ENCODE measurements around the gene FKBP14.
A peak's percentile ranks its signal among the peaks of the same experiment; 100 is the strongest.

FKBP14 gene

DNA sequence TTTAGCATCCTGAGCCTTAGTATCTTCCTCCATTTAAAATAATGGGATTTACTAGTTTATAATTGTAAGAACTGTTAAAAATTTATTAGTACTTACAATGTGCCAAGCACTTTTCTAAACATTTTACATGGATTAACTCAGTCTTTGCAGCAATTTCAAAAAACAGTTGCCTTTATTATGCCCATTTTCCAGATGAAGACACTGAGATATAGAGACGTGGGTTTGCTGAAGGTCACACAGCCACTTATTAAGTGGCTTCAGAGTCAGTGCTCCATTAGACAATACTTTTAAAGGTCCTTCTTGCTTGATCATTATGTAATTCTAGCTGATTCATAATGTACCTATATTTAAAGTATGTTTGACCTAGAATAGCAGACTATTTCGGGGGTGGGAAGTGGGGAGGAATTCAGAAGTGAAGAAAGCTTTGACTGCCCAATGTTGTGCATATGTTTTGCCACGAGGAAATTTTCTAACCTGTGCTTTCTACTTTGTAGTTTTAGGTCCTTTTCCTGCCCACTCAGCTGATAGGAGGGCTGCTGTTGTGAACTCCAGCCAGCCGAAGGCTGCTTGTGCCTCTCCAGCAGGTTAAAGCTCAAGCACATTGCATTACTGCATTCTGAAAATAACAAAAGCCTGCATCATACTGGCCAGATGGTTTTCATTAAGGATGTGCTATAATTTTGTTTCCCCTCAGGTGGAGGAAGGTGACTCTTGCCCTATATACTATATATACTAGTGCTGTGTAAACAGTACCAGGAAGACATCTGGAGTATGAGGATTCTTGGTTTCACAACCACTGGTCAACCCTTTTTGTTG is 6.0 kb upstream of the FKBP14 start:
- DNase-seq (ENCODE audit: low read depth) = no peak

DNA sequence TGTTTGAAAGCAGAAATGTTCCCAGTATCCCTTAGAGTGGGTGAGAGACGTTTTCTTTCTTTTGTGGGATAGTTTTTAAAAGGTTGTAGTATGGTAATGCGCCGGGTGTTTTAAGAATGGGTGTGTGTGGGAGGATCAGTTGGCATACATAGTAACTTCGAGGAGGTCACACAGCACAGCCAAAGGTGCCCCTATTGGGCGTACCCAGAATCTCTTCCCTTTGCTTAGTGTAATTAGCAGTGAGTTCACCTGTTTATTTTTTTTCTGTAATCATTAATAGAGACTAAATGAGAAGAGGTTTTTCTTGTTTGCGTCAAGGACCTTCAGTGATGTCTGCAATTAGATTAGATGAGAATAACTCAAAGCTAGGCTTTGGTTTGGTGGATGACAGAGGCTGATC is 3.2 kb upstream of the FKBP14 start:
- no peak for DNase-seq (ENCODE audit: low read depth)

DNA sequence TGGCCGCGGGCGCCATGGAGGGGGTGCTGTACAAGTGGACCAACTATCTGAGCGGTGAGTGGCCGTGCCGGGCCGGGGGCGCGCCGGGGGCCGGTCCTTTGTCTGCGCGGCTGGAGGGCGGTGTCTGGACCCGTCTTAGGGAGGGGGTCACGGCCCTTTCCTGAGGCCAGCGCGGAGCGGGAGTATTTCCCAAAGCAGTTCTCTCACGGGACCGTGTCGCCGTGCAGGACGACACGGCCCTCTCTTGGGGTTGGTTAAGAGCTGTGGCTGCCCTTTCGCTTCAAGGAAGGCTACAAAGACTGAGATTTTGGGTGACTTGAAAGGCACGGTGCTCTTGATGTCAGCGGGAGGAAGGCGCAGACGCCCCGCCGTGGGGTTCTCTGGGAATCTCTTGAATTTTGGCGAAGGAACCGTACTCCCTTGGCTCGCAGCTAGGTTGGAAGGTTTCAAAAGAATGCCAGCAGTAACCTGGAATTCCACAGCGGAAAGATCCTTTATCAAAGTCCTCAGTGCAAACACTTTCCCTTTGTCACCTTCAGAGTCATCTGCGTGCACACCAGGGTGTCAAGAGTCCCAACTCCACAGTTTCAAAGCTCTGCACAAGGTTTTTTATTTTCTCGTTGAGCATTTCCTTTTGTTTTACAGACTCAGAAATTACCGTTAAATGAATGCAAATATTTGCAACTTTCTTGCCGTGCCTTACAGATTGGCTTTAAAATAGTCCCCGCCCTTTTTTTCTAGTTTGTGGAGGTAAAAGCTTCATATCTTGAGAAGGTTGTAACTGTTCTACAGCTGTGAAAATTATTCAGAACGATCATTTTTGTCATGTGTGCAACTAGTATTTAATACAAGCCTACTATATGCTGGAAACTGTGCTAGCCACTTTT is 2.5 kb upstream of the FKBP14 start:
- peak; percentile 5 for DNase-seq (ENCODE audit: low read depth)

DNA sequence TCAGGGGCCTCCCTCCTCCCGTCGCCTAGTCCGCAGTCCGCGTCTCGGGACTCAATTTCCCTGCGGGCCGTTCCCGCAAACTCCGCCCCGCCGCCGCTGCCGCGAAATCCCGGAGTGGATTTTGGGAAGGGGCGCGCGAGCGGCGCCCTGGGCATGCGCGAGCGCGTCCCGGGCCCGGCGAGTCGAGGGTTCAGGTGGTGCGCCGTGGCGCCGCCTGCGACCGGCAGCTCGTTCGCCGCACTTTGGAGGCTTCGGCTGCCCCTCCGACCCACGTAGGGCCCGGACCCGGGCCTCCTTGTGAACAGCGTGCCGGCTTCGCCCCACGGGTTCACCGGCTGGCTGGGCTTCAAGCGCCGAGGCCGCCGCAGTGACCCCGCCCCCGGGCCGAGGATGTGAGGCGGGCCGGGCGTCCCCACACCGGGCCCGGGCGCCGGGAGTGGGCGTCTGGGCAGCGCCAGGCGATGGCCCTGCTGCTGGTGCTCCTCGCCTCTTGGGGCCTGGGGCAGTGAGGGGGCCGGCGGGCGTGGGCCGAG is 1.8 kb upstream of the FKBP14 start, which contains the start of gene PLEKHA8:
Gene PLEKHA8, plus strand, starts transcription at position 197 of the 533 bp plus-strand sequence. CDS start 351 bp downstream, outside the sequence.
- DNase-seq (ENCODE audit: low read depth) = peak; percentile 83

DNA sequence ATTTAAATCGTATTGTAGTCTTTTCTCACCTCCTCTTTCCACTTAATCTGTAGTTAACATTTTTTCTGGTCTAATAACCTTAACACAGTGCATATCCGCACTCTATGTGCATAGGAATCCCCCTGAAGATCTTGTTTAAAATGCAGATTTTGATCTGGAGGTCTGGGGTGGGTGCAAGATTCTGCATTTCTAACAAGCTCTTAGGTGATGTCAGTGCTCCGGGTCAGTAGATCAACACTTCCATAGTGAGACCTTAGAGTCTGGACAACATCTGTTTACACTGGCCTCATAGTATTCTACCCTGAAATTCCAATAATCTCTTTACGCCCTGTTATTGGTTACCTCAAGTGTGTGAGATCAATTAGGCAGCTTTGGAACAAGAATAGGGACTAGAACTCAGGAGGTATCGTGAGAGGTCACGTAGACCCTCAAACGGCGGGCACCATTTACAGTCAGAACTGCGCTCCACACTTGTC is 1.3 kb upstream of the FKBP14 start:
- DNase-seq (ENCODE audit: low read depth) = no peak

DNA sequence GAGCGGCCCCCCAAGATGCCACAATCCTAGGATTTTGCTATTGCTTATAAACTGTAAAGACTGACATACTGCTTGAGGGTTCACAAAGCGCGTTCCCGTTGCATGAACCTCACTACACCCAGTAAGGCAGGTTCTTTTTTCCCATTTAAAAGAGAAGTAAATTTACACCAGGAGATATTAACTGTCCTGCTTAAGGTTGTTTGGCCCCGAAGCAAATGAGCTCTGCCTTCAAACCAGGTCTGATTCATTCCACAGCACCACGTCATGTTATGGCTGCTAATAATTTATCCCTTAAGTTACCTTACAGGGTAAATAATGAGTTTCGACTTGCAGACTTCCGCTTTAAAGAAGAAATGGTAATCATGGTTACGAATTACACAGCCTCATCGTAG is 559 bp upstream of the FKBP14 start:
- no peak for DNase-seq (ENCODE audit: low read depth)

DNA sequence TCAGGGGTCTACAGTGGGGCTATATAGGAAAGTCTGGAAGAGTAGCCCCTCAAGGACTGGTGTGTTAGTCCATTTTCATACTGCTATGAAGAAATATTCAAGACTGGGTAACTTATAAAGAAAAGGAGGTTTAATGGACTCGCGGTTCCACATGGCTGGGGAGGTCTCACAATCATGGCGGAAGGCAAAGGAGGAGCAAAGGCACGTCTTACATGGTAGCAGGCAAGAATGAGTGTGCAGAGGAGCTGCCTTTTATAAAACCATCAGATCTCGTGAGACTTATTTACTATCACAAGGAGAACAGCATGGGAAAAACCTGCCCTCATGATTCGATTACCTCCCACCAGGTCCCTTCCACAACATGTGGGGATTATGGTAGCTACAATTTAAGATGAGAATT is 3.0 kb downstream of the FKBP14 start:
- DNase-seq (ENCODE audit: low read depth) = no peak

DNA sequence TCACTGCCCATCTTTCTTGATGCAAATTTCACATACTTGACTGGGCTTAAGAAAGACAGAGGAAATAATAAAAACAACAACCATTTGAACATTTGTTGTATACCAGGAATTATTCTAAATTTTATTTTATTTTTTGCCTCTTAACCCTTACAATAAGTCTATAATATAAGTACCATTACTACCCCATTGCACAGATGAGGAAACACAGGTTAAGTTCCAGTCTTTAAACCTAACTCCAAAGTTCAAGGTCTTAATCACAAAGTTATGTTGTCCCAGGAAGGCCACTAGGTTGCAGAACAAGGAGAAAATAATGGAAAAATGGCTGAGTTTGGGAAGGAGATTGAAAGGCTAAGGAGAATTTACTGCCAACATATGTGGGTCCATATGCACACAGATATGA is 3.5 kb downstream of the FKBP14 start:
- DNase-seq (ENCODE audit: low read depth) = no peak

DNA sequence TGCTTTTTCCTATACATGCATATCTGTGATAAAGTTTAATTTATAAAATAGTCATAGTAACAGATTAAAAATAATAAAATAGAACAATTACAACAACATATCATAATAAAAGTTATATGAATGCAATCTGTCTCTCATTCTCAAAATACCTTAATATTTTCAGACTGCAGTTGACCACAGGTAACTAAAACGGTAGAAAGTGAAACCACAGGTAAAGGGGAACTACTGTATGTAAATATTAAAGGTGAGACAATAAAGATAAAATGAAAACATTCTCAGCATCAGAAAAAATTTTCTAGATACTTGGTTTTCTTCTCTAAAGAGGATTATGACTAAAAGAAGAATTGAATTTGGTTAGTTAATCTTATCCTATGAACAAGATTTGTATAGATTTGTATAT is 6.0 kb downstream of the FKBP14 start:
- no peak for DNase-seq (ENCODE audit: low read depth)

DNA sequence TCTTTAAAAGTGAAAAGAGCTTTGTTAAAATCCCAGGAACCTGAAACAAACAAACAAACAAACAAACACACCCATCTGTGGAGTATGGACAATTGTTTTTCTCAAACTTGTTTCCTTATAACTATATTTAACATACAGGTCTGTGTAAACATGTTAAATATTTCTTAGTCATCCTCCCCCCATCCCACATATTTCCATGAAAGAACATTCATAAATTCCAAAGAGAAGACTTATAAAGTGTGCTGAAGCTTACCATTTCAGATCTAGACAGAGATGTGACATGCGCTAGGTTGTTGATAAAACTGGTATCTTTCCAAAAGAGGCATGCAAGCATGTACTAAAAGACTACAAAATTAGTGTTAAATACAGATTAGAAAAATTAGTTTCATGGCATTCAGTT is 6.5 kb downstream of the FKBP14 start:
- DNase-seq (ENCODE audit: low read depth) = no peak

DNA sequence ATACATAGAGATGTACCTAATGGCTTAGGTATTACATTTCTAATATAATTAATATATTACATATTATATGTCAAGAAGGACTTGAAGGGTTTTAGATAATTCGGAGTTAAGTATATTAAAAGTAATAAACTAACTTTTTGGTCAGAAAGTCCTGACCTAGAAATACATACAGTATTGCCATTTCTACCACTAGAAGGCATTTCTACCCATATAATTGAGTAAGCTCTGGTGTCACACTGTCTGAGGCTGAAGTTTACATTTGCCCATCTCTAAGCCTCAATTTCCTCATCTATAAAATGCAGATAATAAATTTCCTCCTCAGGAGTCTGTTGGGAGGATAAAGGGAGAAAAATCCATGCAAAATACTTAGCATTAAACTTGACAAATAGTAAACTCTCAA is 7.1 kb downstream of the FKBP14 start:
- no peak for DNase-seq (ENCODE audit: low read depth)

DNA sequence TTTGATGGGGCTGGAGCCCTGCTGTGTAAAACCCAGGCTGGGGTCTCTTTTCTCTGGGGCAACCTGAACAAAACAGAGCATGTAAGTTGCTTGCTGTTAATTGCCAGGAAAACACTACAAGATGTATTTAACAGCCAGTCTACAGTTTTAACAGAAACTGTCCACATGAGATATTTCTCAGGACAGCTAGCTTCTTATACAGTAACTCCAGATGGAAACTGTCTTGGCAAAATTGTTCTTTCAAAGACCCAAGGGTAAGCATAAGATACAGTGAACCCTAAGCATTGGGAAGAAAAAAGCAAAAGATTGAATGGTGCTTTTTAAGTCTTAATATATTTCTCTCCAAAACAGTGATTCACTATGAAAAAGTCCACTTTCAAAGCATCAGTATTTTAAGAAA is 8.1 kb downstream of the FKBP14 start:
- DNase-seq (ENCODE audit: low read depth) = no peak

DNA sequence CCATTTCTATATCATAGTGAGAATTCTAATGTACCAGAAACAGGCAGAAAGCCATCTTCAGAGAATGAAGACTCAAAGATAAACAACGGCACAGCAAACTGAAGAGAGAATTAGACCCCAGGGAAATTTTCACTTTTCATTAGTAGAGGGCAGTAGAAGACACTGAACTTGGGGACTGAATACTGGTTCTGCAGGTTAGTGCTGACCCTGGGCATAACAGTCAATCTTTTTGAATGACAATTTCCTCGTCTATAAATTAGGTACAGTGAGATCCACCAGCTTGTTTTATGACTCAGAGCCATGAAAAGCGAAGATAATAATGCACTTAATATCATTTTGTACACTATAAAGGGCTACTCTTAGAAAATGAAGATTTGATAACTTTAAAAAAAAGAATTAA is 13.7 kb downstream of the FKBP14 start:
- no peak for DNase-seq (ENCODE audit: low read depth)

DNA sequence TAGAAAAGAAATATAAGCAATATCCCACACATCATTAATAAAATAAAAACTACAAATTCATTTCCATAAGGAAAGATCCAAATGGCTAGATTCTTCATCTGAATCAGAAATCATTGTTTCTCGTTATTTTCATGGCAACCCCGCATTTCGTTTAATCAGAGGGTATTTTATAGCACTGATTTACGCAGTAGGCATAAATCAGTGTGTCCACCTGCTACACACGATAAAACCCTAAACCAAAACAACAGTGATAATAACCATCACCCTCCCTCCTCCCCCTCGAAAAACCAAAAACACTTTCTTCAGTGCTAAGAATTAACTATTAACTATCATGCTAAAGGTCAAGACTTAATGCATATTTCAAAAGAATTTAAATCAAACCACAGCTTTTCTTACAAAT is 16.5 kb downstream of the FKBP14 start:
- no peak for DNase-seq (ENCODE audit: low read depth)

DNA sequence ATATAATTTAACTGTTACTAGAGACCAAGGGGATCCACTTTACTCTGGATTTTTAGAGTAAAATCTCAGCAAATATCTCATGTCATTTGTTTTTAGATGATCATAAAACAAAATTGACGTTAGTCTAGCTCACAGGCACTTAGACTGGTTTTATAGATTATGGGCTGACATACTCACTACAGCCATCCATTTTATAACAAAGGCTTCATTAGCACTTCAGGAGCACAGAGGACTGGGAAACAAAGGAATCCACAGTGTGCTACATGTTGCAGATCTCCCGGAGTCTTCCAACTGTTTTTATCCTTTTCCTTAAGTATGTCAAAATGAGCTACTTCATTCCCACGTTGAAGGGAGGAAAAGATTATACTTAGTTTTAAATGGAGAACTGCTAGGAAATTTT is 21.0 kb downstream of the FKBP14 start:
- DNase-seq (ENCODE audit: low read depth) = no peak

DNA sequence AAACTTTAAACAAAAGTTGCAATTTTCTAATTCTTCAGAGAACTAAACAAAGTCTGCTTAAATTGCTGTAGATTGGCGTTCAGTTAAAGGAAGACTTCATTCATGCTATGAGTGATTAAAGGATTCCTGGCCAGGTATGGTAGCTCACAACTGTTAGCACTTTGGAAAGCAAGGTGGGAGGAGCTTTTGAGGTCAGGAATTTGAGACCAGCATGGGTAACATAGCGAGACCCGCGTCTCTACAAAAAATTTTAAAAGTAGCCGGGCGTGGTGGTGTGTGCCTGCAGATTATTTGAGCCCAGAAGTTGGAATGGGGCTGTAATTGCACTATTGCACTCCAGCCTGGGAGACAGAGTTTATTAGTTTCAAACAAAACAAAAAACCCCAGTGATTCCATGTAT is 23.4 kb downstream of the FKBP14 start:
- no peak for DNase-seq (ENCODE audit: low read depth)

DNA sequence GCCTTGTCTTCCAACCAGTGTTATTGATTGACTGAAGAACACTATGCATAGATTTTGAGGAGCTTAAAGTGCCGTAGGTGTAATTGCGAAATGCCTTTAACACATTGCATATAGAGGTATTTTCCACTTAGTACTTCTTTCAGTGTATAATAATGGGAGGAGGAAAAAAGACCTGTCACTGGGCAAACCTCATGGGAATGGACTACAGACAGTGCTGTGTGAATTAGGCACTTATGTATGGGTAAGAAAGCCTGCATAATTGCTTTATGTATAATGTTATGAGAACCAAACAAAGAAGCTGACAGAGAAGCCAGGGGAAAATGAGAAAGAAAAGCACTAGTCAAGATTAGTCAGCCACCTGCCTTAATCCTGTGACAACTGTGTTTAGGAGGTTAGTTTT is 24.5 kb downstream of the FKBP14 start:
- DNase-seq (ENCODE audit: low read depth) = no peak

DNA sequence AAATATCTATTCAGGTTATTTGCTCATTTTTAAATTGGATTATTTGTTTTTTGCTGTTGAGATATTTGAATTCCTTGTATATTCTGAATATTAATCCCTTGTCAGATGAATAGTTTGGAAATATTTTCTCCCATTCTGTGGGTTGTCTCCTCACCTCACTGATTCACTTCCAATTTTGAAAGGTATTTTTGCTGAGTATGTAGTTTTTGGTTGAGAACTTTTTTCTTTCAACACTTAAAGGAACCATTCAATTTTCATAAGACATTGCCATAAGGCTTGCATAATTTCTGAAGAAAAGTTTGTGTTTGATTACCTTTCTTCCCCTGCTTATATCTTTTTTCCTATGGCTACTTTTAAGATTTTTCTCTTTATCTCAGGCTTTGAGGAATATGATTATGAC is 28.0 kb downstream of the FKBP14 start:
- no peak for DNase-seq (ENCODE audit: low read depth)

DNA sequence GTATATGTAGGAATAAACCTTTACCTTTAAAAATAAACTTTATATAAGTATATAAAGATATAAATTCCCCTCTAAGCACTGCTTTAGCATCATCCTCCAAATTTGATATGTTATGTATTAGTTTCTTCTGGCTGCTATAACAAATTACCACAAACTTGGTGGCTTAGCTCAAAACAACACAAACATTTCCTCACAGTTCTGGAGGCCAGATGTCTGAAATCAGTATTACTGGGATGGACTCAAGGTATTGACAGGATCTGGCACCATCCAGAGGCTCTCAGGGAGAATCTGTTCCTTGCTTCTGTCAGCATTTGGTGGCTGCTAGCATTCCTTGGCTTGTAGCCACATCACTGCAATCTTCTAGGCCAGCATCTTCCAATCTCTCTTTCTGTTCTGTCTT is 30.2 kb downstream of the FKBP14 start:
- no peak for DNase-seq (ENCODE audit: low read depth)

DNA sequence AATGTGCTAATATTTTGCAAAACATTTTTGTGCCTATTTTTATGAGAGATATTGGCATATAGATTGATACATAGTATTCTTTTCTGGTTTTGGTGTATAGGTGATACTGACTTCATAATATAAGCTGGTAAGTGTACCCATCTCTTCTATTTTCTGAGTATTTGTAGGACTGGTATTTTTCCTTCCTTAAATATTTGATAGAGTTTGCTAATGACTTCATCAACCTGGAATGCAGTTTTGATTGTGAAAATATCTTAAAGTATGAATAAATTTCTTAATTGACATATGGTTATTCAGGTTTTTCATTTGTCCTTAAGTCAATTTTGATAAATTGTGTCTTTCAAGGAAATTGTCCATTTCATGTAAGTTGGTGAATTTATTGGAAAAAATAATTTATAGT is 30.9 kb downstream of the FKBP14 start:
- DNase-seq (ENCODE audit: low read depth) = no peak

DNA sequence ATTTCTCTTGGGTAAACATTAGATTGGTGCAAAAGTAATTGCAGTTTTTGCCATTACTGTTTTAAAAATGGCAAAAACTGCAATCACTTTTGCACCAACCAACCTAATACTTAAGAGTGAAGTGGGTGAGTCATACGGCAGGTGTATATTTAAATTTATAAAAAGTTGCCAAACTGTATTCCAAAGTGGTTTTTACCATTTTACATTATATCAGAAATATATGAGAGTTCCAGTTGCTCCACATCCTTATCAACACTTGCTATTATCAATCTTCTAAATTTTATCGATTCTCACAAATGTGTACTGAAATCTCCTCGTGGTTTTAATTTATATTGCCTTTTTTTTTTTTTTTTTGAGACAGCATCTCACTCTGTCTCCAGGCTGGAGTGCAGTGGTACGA is 33.4 kb downstream of the FKBP14 start:
- no peak for DNase-seq (ENCODE audit: low read depth)

DNA sequence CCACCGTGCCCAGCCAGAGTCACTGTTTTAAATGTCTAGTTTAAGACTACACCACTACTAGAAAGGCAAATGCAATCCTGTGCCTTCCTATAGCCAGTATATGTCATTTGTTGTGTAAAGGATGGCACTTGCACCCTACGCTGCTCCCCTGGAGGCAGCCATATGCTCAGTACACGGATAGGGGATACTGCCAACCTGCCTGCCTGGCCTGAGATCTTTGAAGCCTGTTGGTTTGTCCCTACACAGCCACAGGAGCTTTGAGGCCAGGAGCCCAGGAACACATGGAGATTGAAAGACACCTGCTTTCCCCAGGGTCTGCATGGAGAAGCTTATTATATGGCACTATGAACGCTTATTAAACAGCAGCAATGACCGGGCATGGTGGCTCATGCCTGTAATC is 34.6 kb downstream of the FKBP14 start:
- DNase-seq (ENCODE audit: low read depth) = no peak

DNA sequence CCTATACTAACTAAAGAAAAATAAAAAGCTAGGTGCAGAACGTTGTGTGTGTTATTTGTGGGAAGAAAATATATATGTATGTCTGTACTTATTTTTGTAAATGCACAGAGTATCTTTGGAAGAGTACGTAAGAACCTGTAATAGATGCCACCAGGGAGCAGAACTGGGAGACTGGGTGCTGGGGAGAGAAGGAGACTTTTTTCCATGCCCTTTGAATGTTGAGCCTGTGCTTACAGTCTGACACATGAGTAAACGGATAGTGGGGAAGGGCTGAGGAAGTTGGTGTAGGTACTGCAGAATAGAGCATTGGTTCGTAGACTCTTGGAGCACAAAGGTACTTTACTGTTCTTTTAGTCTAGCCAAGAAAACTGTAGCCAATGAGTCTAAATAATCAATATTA is 35.6 kb downstream of the FKBP14 start:
- no peak for DNase-seq (ENCODE audit: low read depth)

All from activated T-helper 1 cell treated with Interleukin-2 at 50 U/mL for 16 hours (primary cell).